Epidermal melanocyte (primary cell): ENCODE data around the gene GPR162.

Experiments
- DNase-seq: peaks from one replicate; pipeline ENCODE4 v3.0.0; 2011; ENCODE audit warnings: low spot score; ENCODE audit not compliant: insufficient read length

The GPR162 gene

GRCh38 chr12:6787309-6787708 is 34.3 kb upstream of the GPR162 start:
- DNase-seq = no peak

- DNase-seq = no peak
Observed at GRCh38 chr12:6788972-6789924, 32.4 kb upstream of the GPR162 start, which contains the start of gene CD4. TSS of gene CD4 (plus strand) at chr12:6789528. CDS start at chr12:6800139, 10,611 bp downstream.

GRCh38 chr12:6790496-6791150 is 31.0 kb upstream of the GPR162 start:
- no peak for DNase-seq

GRCh38 chr12:6791931-6792520 is 29.6 kb upstream of the GPR162 start:
- DNase-seq = no peak

DNA sequence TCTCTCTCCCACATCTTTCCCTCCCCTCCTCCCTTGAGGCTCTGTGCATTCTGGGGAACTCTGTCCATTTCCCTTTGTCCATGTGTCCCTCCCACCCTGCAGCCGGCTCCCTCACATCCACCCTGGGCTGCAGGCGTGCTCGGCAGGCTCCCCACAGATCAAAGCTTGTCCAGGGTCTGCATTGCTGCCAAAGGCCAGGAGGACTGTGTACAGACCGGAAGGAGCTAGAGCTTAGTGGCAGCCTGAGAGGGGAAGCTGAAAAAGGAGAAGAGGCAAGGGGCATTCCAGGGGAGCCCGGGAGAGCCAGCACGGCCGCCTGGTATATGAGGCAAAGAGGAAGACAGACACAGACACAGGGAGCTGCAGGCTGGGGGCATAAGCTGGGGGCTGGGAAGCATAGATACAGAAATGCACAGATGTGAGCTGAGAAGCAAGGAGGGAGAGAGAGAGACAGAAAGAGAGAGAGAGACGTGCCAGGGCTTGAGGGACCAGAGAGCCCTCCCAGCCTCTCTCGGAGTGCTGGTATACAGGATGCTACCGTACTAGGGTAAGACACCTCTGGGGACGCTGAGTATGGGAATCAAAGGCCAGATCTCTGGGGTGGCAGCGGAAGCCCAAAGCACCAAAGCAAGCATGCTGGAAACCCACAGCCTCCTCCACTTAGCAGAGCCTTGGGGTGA is 29.0 kb upstream of the GPR162 start:
- DNase-seq = no peak

- DNase-seq = no peak
Observed at GRCh38 chr12:6795088-6795487, 26.5 kb upstream of the GPR162 start.

DNA sequence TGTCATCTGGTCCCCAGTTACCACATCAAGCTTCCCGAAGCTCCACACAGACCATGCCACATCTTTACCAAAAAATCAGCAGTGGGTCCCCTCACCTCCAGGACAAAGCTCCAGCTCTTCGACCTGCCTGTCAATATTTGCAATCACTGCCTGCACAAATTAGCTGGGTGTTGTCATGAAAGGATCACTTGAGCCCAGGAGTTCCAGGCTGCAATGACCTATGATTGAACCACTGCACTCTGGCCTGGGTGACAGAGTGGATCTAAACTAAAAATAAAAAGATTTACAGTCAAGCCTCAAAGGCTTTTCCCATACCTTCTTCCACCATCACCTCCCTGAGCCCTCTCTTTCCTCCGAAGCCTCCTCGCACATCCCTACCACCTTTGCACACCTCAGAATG is 25.0 kb upstream of the GPR162 start:
- DNase-seq = no peak

- no peak for DNase-seq
Observed at GRCh38 chr12:6799147-6799546, 22.5 kb upstream of the GPR162 start.

- DNase-seq = no peak
Observed at GRCh38 chr12:6807170-6807569, 14.5 kb upstream of the GPR162 start.

GRCh38 chr12:6809056-6809455 is 12.6 kb upstream of the GPR162 start:
- DNase-seq = no peak

DNA sequence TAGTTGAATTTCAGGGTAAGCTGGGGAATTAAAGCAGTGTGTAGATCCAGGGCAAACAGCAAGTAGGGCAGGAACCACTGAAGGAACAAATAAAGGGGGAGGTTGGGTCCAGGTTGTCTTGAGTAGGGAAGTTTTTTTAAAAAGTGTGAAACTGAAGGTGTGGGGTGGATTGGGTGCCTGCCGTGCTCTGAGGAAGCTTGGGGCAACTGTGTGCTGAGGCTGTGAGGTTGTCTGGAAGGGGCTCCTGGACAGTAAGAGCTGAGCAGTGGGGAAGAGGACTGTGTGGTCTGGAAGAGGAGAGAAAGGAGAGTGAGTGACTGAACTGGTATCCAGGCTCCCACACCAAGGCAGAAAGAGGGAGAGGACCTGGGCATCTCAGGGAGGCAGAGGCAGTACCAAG is 10.9 kb upstream of the GPR162 start:
- DNase-seq = no peak

- no peak for DNase-seq
Observed at GRCh38 chr12:6813363-6813762, 8.3 kb upstream of the GPR162 start.

DNA sequence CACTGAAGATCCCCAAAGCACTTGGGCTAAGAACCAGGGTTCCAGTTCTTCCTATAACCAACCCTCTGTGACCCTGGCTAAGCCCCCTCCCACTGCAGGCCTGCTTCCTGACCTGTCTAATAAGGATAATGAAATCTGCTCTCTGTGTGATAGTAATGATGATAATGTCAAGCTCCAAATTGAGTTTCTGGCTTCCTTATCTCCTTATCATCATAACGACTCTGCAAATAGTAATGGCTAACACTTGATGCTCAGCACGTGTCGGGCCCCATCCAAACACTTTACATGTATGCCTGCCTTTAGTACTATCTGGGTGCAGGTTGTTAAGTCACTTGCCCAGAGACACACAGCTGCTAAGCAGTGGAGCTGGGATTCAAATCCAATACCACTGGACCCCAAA is 5.0 kb upstream of the GPR162 start:
- DNase-seq = no peak

GRCh38 chr12:6817098-6817497 is 4.5 kb upstream of the GPR162 start:
- no peak for DNase-seq

GRCh38 chr12:6817662-6818157 is 3.9 kb upstream of the GPR162 start:
- no peak for DNase-seq

- no peak for DNase-seq
Observed at GRCh38 chr12:6818222-6818621, 3.4 kb upstream of the GPR162 start.

GRCh38 chr12:6818645-6819044 is 3.0 kb upstream of the GPR162 start:
- no peak for DNase-seq

GRCh38 chr12:6819106-6820030 is 2.3 kb upstream of the GPR162 start:
- no peak for DNase-seq

- no peak for DNase-seq
Observed at GRCh38 chr12:6820166-6820565, 1.5 kb upstream of the GPR162 start.

GRCh38 chr12:6822426-6823135 is 960 bp downstream of the GPR162 start:
- no peak for DNase-seq
